KOPT-K1 (cell line): ENCODE data around the gene ITPR3.

Experiments used
- H3K27ac ChIP-seq: fragments of 200-600 bp; sonication (generic); 2 replicates; pipeline ENCODE4 v1.5.1; 2016; ENCODE audit warnings: antibody characterized with exemption, mild to moderate bottlenecking, low read depth, low read length; ENCODE audit not compliant: poor library complexity, severe bottlenecking
- H3K36me3 ChIP-seq: fragments of 200-600 bp; sonication (generic); 2 replicates; pipeline ENCODE4 v1.5.1; 2017; ENCODE audit warnings: antibody characterized with exemption, mild to moderate bottlenecking, low read length, moderate library complexity; ENCODE audit not compliant: insufficient read depth
- H3K9me3 ChIP-seq: fragments of 200-600 bp; sonication (generic); 2 replicates; pipeline ENCODE4 v1.5.1; 2017; ENCODE audit warnings: antibody characterized with exemption, low read length, mild to moderate bottlenecking; ENCODE audit not compliant: insufficient read depth, poor library complexity, severe bottlenecking

ITPR3 gene

DNA sequence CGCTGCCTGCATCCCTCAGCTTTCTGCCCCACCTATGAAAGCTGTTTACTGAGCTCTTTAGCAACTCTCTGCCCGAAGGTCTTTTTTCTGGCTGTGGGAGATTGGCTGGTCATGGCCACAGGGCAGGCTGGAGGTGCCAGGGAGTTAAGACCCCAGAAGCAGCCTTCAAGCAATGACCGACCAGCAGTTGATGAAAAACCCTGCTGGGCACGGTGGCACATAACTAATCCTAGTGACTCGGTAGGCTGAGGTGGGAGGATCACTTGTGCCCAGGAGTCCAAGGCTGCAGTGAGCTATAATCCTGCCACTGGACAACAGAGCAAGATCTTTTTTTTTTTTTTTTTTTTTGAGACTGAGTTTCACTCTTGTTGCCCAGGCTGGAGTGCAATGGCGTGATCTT lies 20.4 kb upstream of the ITPR3 start:
- H3K9me3 ChIP-seq = no peaks in the 10 kb centered on the region
- no peak overlapping the region for H3K27ac ChIP-seq
- H3K36me3 ChIP-seq = no peaks in the 10 kb centered on the region

- H3K27ac ChIP-seq = no peak overlapping the region
- H3K9me3 ChIP-seq = no peaks in the 10 kb centered on the region
- no peaks in the 10 kb centered on the region for H3K36me3 ChIP-seq
Measured at GRCh38 chr6:33602180-33602579, 18.9 kb upstream of the ITPR3 start.

DNA sequence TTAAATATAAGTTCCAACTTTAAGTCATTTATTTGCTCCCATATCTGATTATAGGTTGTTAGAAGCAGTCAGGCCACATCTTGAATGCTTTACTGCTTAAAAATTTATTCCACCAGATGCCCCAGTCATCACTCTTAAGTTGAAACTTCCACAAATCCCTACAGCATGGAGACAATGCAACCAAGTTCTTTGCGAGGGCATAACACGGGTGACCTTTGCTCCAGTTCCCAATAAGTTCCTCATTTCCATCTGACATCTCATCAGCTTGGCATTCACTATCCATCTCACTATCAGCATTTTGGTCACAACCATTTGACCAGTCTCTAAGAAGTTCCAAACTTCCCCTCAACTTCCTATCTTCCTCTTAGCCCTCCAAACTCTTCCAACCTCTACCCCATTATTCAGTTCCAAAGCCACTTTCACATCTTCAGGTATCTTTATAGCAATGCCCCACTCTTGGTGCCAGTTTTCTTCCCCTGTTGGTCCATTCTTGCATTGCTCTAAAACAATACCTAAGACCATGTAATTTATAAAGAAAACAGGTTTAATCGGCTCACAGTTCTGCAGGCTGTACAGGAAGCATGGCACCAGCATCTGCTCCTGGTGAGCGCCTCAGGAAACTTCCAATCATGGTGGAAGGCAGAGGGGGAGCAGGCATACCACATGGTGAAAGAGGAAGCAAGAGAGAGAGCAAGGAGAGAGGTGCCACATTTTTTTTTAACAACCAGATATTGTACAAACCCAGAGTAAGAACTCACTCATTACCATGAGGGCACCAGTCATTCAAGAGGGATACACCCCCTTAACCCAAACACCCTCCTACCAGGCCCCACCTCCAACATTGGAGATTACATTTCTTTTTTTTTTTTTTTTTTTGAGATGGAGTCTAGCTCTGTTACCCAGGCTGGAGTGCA lies 15.9 kb upstream of the ITPR3 start:
- H3K27ac ChIP-seq = no peak overlapping the region
- no peaks in the 10 kb centered on the region for H3K36me3 ChIP-seq
- H3K9me3 ChIP-seq = no peaks in the 10 kb centered on the region

GRCh38 chr6:33606642-33607041 lies 14.5 kb upstream of the ITPR3 start:
- Histone ChIP-seq H3K36me3 (no peaks in the 10 kb centered on the region), H3K9me3 (no peaks in the 10 kb centered on the region), H3K27ac (no peak overlapping the region)

GRCh38 chr6:33607126-33607783 lies 13.9 kb upstream of the ITPR3 start:
- H3K27ac ChIP-seq = no peak overlapping the region
- H3K9me3 ChIP-seq = no peaks in the 10 kb centered on the region
- no peaks in the 10 kb centered on the region for H3K36me3 ChIP-seq

DNA sequence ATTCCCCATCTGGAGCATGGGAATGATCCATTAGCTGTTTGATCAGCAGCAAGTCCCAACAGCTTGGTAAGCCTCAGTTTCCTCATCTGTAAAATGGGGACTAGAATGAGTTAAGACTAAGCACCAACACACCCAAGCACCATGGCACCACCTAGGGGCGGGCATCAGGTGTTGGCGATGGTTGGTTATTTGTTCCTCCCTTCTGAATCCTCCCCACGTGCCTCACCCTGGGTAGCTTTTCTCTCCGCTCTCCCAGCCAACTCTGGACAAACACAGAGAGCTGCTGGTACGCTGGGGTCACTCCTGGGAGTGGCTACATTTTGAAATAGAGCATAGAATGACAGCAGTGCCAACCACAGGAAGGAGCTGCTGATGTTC lies 13.3 kb upstream of the ITPR3 start:
- no peaks in the 10 kb centered on the region for H3K9me3 ChIP-seq
- no peak overlapping the region for H3K27ac ChIP-seq

GRCh38 chr6:33609019-33609418 lies 12.1 kb upstream of the ITPR3 start:
- H3K9me3 ChIP-seq = no peaks in the 10 kb centered on the region
- H3K27ac ChIP-seq = no peak overlapping the region
- H3K36me3 ChIP-seq = no peaks in the 10 kb centered on the region

More for the DNA sequence above, 13.3 kb upstream of the ITPR3 start:
- no peaks in the 10 kb centered on the region for H3K36me3 ChIP-seq

GRCh38 chr6:33609528-33609927 lies 11.6 kb upstream of the ITPR3 start:
- Histone ChIP-seq H3K27ac (no peak overlapping the region), H3K9me3 (no peaks in the 10 kb centered on the region), H3K36me3 (no peaks in the 10 kb centered on the region)

- no peak overlapping the region for H3K27ac ChIP-seq
- H3K9me3 ChIP-seq = no peaks in the 10 kb centered on the region
- no peaks in the 10 kb centered on the region for H3K36me3 ChIP-seq
Measured at GRCh38 chr6:33610067-33610466, 11.1 kb upstream of the ITPR3 start.

GRCh38 chr6:33610779-33611732 lies 10.1 kb upstream of the ITPR3 start:
- H3K9me3 ChIP-seq = no peaks in the 10 kb centered on the region
- H3K27ac ChIP-seq = no peak overlapping the region
- no peaks in the 10 kb centered on the region for H3K36me3 ChIP-seq

- Histone ChIP-seq H3K36me3 (no peaks in the 10 kb centered on the region), H3K27ac (no peak overlapping the region), H3K9me3 (no peaks in the 10 kb centered on the region)
Measured at GRCh38 chr6:33613146-33613794, 7.9 kb upstream of the ITPR3 start.

GRCh38 chr6:33613795-33614168 lies 7.3 kb upstream of the ITPR3 start:
- H3K27ac ChIP-seq = no peak overlapping the region
- no peaks in the 10 kb centered on the region for H3K36me3 ChIP-seq
- no peaks in the 10 kb centered on the region for H3K9me3 ChIP-seq

DNA sequence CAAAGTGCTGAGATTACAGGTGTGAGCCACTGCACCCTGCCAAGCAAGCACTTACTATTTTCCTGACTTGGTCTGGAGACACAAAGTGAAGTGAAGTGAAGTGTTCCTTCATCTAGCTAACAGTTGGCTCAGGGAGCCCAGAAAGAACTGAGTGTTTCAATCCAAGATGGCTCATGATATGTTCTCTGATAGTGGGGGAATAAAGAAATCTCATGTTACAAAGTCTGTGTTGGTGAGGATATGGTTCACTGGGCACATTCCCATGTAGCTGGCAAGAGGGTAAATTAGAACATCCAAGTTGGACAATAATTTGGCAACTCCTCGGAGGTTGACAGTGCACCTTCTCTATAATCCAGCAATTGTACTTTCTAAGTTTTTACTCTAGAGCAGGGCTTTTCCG lies 5.0 kb upstream of the ITPR3 start:
- no peaks in the 10 kb centered on the region for H3K36me3 ChIP-seq
- H3K27ac ChIP-seq = no peak overlapping the region
- no peaks in the 10 kb centered on the region for H3K9me3 ChIP-seq

DNA sequence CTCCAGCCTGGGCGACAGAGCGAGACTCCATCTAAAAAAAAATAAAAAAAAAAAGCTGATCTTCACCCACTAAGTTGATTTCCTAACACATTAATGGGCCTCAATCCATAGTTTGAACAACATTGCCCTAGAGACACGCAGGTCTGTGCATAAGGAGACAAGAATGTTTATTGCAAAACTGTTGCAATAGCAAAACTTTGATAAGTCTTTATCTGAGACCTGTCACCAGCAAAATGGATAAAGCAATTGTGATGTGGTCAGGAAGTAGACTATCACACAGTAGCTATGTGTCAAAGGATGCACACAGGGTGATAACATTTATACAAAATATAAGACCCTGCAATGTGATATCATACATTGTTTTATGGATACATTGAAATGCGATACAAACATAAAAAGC lies 4.2 kb upstream of the ITPR3 start:
- Histone ChIP-seq H3K9me3 (no peaks in the 10 kb centered on the region), H3K27ac (no peak overlapping the region), H3K36me3 (no peaks in the 10 kb centered on the region)
